ENCODE data around the gene CHRM5.

The CHRM5 gene, protein sequence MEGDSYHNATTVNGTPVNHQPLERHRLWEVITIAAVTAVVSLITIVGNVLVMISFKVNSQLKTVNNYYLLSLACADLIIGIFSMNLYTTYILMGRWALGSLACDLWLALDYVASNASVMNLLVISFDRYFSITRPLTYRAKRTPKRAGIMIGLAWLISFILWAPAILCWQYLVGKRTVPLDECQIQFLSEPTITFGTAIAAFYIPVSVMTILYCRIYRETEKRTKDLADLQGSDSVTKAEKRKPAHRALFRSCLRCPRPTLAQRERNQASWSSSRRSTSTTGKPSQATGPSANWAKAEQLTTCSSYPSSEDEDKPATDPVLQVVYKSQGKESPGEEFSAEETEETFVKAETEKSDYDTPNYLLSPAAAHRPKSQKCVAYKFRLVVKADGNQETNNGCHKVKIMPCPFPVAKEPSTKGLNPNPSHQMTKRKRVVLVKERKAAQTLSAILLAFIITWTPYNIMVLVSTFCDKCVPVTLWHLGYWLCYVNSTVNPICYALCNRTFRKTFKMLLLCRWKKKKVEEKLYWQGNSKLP

DNA sequence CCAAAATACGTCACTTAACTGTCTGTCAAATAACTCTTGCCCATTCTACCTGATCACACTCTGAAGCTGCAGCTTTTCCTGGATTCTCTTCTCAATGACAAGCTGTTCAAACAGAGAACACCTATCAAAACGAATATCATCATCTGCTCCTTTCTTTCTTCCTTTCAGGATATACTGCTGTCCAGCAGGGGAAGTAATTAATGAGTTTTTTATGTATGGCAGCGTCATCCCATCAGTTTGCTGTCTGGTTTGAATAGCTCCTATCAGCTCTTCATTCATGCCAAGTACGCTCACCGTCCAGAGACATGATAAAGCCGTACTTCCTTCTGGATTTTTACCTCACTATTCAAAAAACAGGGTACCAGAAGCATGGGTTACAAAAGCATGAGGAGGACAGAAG is at the start of gene CHRM5:
CHRM5 (plus strand) TSS at position 274 of the 400 bp plus-strand sequence. CDS start 94,221 bp downstream, outside the sequence.
- Histone ChIP-seq H2AFZ (ENCODE audit: low read depth) (no peak within 1 kb of the TSS), H3K27me3 (ENCODE audit: insufficient read depth, low read depth) (no peaks in the 10 kb centered on the region)

GRCh38 chr15:33923446-33923845 is 44.9 kb upstream of the CHRM5 start:
- Histone ChIP-seq H3K4me3 (IDR thresholded peaks at IDR 0.05; ENCODE audit: insufficient read depth, low read depth, low read length) (no peak overlapping the region), H3K36me3 (ENCODE audit: insufficient read depth) (no peaks in the 10 kb centered on the region), H3K4me2 (no peak overlapping the region), H3K79me2 (ENCODE audit: insufficient read depth, low read depth) (no peaks in the 10 kb centered on the region), H3K27me3 (ENCODE audit: insufficient read depth, low read depth) (no peaks in the 10 kb centered on the region), H3K27ac (no peak overlapping the region), H4K20me1 (ENCODE audit: insufficient read depth) (no peaks in the 10 kb centered on the region), H3K9ac (no peak overlapping the region), H2AFZ (ENCODE audit: low read depth) (no peak overlapping the region), H3K4me1 (ENCODE audit: low read depth, poor library complexity, severe bottlenecking) (no peaks in the 10 kb centered on the region)
- TF ChIP-seq, protein P1, sequence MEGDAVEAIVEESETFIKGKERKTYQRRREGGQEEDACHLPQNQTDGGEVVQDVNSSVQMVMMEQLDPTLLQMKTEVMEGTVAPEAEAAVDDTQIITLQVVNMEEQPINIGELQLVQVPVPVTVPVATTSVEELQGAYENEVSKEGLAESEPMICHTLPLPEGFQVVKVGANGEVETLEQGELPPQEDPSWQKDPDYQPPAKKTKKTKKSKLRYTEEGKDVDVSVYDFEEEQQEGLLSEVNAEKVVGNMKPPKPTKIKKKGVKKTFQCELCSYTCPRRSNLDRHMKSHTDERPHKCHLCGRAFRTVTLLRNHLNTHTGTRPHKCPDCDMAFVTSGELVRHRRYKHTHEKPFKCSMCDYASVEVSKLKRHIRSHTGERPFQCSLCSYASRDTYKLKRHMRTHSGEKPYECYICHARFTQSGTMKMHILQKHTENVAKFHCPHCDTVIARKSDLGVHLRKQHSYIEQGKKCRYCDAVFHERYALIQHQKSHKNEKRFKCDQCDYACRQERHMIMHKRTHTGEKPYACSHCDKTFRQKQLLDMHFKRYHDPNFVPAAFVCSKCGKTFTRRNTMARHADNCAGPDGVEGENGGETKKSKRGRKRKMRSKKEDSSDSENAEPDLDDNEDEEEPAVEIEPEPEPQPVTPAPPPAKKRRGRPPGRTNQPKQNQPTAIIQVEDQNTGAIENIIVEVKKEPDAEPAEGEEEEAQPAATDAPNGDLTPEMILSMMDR (conservative IDR thresholded peaks at IDR 0.05; ENCODE audit: low read depth, low read length), result no peak

More for the DNA sequence above, at the start of gene CHRM5:
- H3K4me3 ChIP-seq (IDR thresholded peaks at IDR 0.05; ENCODE audit: insufficient read depth, low read depth, low read length), result no peak within 1 kb of the TSS
- TF ChIP-seq, protein P1 (conservative IDR thresholded peaks at IDR 0.05; ENCODE audit: low read depth, low read length), result no peak
- no peaks in the 10 kb centered on the region; the same call in 1 of the 2 replicates for H4K20me1 ChIP-seq (ENCODE audit: insufficient read depth)
- no peak within 1 kb of the TSS for H3K9ac ChIP-seq
- H3K4me2 ChIP-seq, result no peak within 1 kb of the TSS
- no peaks in the 10 kb centered on the region for H3K79me2 ChIP-seq (ENCODE audit: insufficient read depth, low read depth)
- no peak within 1 kb of the TSS for H3K27ac ChIP-seq
- no peaks in the 10 kb centered on the region; the same call in 1 of the 2 replicates for H3K36me3 ChIP-seq (ENCODE audit: insufficient read depth)
- no peaks in the 10 kb centered on the region for H3K4me1 ChIP-seq (ENCODE audit: low read depth, poor library complexity, severe bottlenecking)

GRCh38 chr15:33926260-33926659 is 42.0 kb upstream of the CHRM5 start:
- Histone ChIP-seq H3K4me1 (ENCODE audit: low read depth, poor library complexity, severe bottlenecking) (no peaks in the 10 kb centered on the region), H3K27ac (no peak overlapping the region), H3K79me2 (ENCODE audit: insufficient read depth, low read depth) (no peaks in the 10 kb centered on the region), H2AFZ (ENCODE audit: low read depth) (no peak overlapping the region), H4K20me1 (ENCODE audit: insufficient read depth) (no peaks in the 10 kb centered on the region), H3K9ac (no peak overlapping the region), H3K27me3 (ENCODE audit: insufficient read depth, low read depth) (no peaks in the 10 kb centered on the region), H3K36me3 (ENCODE audit: insufficient read depth) (no peaks in the 10 kb centered on the region), H3K4me2 (no peak overlapping the region), H3K4me3 (IDR thresholded peaks at IDR 0.05; ENCODE audit: insufficient read depth, low read depth, low read length) (no peak overlapping the region)
- TF ChIP-seq, protein P1 (conservative IDR thresholded peaks at IDR 0.05; ENCODE audit: low read depth, low read length), result no peak

- Histone ChIP-seq H3K79me2 (ENCODE audit: insufficient read depth, low read depth) (no peaks in the 10 kb centered on the region), H3K4me2 (no peak overlapping the region), H3K36me3 (ENCODE audit: insufficient read depth) (no peaks in the 10 kb centered on the region), H3K4me1 (ENCODE audit: low read depth, poor library complexity, severe bottlenecking) (no peaks in the 10 kb centered on the region), H3K9ac (no peak overlapping the region), H2AFZ (ENCODE audit: low read depth) (no peak overlapping the region), H4K20me1 (ENCODE audit: insufficient read depth) (no peaks in the 10 kb centered on the region), H3K27ac (no peak overlapping the region), H3K4me3 (IDR thresholded peaks at IDR 0.05; ENCODE audit: insufficient read depth, low read depth, low read length) (no peak overlapping the region), H3K27me3 (ENCODE audit: insufficient read depth, low read depth) (no peaks in the 10 kb centered on the region)
- TF ChIP-seq, protein P1 (conservative IDR thresholded peaks at IDR 0.05; ENCODE audit: low read depth, low read length), result no peak
Measured at GRCh38 chr15:33932734-33933133, 35.6 kb upstream of the CHRM5 start.
